ENCODE measurements around the gene AAR2.

AAR2 gene, protein sequence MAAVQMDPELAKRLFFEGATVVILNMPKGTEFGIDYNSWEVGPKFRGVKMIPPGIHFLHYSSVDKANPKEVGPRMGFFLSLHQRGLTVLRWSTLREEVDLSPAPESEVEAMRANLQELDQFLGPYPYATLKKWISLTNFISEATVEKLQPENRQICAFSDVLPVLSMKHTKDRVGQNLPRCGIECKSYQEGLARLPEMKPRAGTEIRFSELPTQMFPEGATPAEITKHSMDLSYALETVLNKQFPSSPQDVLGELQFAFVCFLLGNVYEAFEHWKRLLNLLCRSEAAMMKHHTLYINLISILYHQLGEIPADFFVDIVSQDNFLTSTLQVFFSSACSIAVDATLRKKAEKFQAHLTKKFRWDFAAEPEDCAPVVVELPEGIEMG

GRCh38 chr20:36235892-36236785, at the start of gene AAR2:
Gene AAR2, plus strand, starts transcription at chr20:36236478. Its CDS starts 3,391 bp downstream, at chr20:36239869.
- peak; percentile 29 for DNase-seq (ENCODE audit: low read depth)

GRCh38 chr20:36193977-36194712, 42.1 kb upstream of the AAR2 start:
- no peak for DNase-seq (ENCODE audit: low read depth)

- no peak for DNase-seq (ENCODE audit: low read depth)
Measured at GRCh38 chr20:36196676-36197075, 39.6 kb upstream of the AAR2 start.

DNA sequence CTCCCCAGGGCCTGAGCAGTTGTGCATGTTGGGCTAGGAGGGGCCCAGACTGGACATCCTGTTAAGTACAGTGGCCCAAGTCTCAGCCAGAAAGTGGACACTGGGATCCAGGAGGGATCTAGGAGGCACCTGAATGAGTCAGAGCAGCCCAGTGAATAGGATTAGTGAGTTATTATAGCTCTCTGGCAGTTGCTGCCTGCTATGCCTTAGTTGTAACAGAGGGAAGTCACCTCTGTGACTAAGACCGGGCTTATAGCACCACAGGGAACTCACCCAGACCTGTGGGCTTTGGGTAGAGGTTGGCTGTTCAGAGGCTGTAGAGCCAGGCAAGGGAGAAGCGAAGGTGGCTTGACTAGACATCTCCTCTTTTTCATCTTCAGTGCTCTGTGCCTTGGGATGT, 39.0 kb upstream of the AAR2 start:
- no peak for DNase-seq (ENCODE audit: low read depth)

DNA sequence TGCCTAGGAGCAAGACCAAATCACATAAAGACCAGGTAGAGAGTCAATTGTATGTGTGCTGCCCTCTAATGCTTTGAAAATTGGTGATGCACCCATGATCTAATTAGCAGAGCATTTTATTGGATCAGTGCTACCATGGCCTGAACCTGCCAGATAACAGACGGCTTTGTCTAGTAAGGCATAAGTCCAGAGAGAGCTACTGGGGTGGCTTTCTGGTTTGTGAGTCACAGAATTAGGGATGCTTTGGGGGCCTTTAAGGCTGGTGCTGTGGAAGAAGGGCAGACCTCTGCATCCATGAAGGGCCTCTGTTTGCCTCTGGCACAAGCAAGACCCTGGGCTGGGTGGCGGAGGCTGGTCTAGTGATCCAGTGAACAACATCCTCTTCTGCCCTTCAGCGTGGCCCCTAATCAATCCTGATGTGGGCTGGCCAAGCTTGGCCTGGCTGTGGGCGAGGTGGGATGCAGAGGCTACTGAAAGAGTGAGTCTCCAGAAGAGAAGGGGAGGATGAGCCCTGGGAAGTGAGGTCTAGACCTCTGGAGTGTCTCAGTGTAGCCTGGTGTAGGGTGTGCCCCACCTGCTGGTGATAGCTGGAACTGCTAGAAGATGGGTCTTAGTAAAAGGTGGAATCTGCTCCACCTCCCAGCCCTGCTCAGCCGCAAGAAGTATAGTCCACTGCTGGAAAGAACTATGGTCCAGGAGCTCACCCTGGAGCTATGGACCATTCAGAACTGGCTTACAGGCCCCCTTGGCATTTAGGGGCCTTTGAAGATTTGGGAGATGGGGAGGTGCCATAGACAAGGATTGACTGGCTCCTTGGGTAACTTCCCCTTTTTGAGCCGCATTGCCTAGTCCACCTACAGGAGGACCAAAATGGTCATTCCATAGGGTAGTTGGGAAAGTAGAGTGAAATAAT, 36.7 kb upstream of the AAR2 start:
- peak; percentile 33 for DNase-seq (ENCODE audit: low read depth)

- no peak for DNase-seq (ENCODE audit: low read depth)
Measured at GRCh38 chr20:36200451-36200850, 35.8 kb upstream of the AAR2 start.

GRCh38 chr20:36201198-36201597, 35.1 kb upstream of the AAR2 start:
- DNase-seq (ENCODE audit: low read depth) = no peak

DNA sequence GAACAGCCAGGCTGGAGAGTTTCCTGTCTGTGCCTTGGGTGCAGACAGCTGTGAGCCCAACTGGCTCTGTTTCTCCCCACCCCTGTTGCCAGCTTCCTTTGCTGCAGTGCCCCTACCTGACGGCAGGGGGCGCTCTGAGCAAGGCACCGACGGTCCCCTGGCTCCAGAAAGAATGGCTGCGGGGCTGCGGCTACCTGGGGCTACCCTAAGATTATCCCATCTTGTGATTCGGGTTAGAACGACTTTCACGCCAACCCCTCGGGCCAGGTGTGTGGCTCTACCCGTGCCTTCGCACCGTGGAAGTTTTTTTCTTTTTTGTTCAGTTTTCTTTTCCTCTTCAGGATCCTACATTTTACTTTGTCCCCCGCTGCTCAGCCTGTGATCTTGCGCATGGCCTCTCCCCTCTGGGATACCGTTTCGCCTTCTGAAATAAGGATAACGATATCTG, 33.4 kb upstream of the AAR2 start:
- DNase-seq (ENCODE audit: low read depth) = no peak

DNA sequence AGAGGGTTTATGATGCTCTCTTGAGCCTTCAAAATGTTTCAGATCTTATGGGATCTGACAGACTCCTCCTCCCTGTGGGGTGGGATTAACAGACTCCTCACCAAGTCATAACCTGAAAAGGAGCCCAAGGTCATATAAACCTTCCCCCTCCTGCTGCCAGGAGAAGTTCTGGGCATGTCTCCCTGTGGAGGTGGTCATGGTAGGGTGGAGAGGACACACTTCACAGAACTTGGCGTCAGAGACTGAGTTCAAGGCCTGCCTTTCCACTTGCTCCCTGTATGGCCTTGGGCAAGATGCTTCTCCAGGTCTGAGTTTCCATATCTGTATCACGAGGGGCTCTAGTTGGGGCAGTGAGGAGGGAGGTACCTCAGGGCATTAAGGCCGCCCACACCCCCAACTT, 32.4 kb upstream of the AAR2 start:
- no peak for DNase-seq (ENCODE audit: low read depth)

- no peak for DNase-seq (ENCODE audit: low read depth)
Measured at GRCh38 chr20:36205026-36205425, 31.3 kb upstream of the AAR2 start.

GRCh38 chr20:36206068-36206467, 30.2 kb upstream of the AAR2 start:
- no peak for DNase-seq (ENCODE audit: low read depth)

DNA sequence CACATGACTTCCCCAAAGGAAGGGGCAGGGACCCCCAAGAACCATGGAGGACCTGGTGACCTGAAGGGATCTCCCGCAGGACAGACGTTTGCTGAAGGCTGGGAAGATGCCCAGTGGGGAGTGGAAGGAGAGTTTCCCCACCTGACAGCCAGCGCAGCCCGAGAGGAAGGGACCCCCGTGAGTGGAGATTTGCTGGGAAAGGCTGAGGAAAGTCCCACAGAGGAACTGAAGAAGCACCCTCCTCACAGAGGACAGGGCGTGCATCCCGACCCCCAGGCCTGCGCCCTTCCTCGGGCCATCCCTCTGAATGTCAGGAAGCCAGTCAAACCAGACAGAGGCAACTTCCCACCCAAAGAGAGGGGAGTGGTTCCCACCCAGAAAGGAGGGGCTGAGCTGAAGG, 29.6 kb upstream of the AAR2 start:
- DNase-seq (ENCODE audit: low read depth) = no peak

GRCh38 chr20:36207602-36208001, 28.7 kb upstream of the AAR2 start:
- no peak for DNase-seq (ENCODE audit: low read depth)

- no peak for DNase-seq (ENCODE audit: low read depth)
Measured at GRCh38 chr20:36208257-36208656, 28.0 kb upstream of the AAR2 start.

GRCh38 chr20:36210436-36211021, 25.7 kb upstream of the AAR2 start:
- no peak for DNase-seq (ENCODE audit: low read depth)

GRCh38 chr20:36213362-36213761, 22.9 kb upstream of the AAR2 start:
- no peak for DNase-seq (ENCODE audit: low read depth)

DNA sequence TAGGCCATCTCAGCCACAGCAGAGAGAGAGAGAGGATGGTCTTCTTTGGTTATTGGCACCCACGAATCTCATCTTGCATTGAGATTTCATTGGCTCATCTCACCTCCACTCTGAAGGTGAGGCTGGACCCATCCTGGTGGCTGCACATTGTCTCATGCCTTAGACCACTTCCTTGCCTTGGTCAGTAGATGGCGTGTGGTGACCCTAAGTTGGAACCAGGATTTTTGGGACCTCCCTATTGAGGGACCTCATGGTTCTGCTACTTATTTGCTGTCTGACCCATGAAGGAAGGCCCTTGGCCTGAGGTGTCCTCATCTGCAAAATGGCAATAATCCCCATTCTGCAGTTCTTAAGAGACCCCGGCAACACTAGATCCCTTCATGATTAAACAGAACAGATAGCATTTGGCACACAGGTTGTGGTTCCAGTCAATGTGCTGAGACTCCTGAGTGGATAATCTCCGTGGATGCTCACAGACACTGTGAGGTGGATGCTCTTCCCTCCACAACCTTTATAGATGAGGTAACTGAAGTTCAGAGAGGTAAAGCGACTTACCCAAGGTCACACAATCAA, 21.5 kb upstream of the AAR2 start:
- DNase-seq (ENCODE audit: low read depth) = no peak

DNA sequence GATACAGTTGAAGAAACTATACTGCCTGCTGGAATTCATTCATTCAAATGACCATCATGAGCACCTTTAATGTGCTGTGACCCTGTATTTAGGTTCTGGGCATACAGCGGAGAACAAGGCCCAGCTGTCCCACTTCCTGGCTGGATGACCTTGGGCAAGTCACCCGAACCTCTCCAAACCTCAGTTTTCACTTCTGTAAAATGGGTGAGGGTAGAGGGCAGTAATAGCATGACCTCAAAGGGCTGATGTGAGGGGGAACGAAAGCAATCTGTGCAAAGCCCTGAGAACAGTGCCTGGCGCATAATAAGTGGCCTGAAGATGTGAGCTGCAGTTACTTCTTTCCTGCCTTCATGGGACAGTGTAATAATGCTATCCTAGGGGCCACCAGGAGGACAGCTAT, 20.5 kb upstream of the AAR2 start:
- DNase-seq (ENCODE audit: low read depth) = no peak

GRCh38 chr20:36216314-36217025, 19.8 kb upstream of the AAR2 start:
- DNase-seq (ENCODE audit: low read depth) = no peak

- DNase-seq (ENCODE audit: low read depth) = no peak
Measured at GRCh38 chr20:36217226-36217625, 19.1 kb upstream of the AAR2 start.

Data from GM04503 (cell line).